Measurements from ENCODE around the gene HRAS.
A peak's percentile ranks its signal among the peaks of the same experiment; 100 is the strongest.

The HRAS gene

DNA sequence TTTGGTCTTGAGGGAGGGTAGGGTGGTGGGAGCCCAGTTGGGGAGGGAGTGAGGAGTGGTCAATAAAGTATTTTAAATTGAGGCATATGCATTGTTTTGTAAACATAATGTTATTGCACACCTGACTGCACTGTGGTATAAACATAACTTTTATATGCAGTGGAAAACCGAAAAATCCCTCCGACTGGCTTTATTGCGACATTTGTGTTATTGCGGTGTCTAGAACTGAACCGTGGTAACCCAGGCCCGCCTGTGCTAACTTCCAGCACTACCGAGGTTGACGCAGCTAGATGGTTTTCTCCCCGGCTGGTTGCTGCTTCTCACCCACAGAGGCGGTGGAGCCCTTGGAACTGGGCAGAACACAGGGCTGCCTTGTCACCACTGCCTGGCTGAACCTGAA, 20.8 kb downstream of the HRAS start:
- DNase-seq: no peak

DNA sequence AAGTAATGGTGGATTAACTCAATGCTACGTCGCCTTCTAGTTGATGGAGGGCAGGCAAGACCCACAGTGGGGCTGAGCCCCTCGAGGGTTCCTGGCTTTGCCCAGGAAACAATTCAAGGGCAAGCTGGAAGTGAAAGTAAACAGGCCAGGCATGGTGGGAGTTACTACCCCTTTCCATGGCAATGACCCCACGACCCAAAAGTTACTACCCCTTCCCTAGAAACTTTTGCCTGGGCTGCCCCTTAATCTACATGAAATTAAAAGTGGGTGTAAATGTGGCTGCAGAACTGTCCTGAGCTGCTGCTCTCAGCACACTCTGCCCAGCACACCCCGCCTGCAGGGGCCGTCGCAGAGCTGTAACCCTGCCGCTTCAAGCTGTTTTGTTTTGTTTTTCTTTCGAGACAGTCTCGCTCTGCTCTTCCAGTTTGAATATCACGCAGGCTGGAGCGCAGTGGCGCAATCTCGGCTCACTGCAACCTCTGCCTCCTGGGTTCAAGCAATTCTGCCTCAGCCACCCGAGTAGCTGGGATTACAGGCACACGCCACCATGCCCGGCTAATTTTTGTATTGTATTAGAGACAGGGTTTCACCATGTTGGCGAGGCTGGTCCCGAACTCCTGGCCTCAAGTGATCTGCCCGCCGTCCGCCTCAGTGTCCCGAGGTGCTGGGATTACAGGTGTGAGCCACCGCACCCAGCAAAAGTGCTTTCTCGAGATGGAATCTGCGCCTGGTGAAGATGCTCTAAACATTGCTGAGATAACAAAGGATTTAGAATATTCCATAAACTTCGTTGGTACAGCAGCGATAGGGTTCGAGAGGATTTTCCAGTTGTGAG, 22.4 kb downstream of the HRAS start:
- DNase-seq: no peak

DNA sequence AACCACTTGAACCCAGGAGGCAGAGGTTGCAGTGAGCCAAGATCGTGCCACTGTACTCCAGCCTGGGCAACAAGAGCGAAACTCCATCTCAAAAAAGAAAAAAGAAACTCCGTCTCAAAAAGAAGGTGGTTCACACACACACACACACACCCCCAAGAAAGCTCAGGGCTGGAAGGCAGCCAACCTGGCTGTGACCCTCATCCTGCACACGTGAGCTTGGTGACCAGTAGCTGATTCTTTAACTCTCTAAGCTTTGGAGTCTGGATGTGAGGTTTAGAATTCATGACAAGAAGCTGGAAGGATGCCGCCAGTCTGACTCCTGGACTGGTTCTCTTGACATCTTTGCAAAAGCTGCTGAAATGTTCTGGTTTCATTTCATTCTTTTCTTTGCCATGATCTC, 26.4 kb downstream of the HRAS start:
- DNase-seq: no peak

DNA sequence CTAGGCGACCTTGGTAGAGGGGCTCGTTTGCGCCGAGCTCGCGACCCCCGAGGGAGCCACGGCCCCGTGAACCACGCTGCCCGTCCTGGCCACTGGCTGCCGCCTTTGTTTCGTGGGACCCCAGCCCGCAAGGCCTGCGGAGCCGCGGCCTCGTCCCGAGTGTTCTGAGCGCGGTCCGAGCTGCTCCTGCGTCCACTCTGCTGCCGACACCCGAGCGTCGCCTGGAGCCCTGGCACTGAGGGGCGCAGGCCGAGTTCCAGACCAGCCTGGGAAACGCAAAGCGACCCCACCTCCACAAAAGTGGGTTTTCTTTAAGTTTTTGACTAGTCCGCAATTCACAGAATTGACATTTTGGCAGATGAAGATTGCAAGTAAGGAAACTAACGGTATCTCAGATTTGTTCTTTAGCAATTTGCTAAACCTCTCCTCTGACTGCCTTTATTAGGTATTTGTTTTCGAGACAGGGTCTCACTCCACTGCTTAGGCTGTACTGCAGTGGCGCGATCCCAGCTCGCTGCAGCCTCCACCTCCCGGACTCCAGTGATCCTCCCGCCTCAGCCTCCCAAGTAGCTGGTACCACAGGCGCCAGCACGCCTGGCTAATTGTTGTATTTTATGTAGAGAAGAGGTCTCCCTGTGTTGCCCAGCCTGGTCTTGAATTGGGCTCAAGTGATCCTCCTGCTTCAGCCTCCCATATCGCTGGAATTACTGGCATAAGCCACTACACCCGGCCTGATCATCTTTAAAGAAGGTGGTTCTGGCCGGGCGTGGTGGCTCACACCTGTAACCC, 27.5 kb downstream of the HRAS start:
- DNase-seq: no peak

DNA sequence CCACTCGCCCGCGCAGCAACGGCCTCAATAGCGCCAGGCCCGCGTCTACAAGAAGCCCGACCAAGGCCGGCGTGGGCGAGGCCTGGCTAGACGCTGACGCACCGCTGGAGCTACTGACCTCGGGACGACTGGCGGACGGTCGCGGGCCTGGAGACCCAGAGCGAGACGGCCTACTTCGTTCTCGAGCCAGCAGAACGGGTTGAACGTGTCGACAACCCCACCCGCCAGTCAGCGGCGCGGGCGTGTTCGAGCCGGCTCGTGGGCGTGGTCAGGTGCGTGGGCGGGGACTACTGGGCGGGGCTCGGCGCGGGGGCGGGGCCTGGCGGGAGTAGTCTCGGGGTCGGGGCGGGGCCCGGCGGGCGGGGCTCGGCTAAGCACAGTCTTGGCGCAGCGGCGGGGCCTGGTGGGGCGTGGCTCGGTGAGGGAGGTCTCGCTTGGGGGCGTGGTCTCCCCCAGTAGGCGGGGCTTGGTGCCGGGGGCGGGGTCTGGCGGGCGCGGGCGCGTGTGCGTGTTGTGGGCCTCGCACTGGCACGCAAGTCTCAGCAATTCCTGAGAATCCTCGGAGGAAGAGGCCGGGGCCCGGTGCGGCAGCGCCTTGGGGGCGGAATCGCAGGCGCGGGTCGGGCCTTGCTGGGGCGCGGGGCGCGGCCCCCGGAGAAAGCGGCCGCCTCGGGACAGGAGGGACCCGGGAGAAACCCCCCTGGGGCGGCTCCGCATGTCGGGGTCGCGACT, 28.2 kb downstream of the HRAS start, which contains the start of gene RNH1:
Gene RNH1, minus strand, starts transcription at position 248 of the 732 bp plus-strand sequence. CDS start 5,080 bp downstream, outside the sequence.
- DNase-seq: peak; percentile 87 to 100 (median 98)

DNA sequence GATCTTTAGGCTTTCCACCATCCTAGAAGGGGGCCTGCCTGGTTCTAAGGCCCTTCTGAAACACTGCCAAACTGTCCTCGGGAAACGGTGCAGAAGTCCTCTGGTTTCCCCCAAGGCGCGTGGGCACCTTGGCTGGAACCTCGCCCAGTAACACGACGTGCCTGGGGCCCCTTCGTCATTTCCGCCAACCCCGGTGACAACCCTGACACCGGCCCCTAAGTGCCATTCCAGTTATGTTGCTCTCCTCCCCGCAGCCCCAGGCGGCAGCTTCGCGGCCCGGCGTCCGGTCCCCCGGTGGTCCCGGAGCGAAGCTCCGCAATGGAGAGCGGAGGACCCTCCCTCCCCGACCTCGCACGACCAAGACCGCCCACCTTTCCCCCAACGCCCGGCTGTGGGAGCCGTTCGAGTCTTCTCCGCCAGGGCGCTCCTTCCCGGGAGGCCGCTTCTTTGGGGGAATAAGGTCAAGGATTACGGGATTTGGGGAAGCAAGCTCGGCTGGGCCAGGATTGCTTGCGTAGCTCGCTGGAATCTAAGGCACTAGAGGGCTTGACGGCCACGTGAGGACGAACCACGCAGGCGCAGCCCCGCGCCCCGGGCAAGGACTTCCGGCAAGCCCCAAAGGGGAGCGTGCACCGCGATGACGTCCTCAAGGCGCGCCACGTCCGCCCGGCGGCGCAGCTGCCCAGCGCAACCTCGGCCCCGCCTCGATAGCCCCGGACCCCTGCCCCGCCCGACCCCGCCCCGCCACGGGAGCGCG, 29.0 kb downstream of the HRAS start:
- peak; percentile 90 to 99 (median 96) for DNase-seq

DNA sequence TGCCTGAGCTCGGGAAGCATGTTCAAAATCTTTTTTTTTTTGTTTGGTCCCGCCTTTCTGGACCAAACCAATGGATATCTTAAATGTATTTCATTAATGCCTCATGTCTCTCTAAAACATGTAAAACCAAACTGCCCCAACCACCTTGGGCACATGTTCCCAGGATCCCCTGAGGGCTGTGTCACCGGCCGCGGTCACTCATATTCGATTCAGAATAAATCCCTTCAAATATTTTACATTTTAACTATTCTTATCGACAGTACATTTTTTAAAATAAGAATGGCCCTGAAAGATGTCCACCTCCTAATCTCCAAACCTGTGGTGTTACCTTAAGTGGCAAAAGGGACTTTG, 30.4 kb downstream of the HRAS start:
- no peak for DNase-seq

DNA sequence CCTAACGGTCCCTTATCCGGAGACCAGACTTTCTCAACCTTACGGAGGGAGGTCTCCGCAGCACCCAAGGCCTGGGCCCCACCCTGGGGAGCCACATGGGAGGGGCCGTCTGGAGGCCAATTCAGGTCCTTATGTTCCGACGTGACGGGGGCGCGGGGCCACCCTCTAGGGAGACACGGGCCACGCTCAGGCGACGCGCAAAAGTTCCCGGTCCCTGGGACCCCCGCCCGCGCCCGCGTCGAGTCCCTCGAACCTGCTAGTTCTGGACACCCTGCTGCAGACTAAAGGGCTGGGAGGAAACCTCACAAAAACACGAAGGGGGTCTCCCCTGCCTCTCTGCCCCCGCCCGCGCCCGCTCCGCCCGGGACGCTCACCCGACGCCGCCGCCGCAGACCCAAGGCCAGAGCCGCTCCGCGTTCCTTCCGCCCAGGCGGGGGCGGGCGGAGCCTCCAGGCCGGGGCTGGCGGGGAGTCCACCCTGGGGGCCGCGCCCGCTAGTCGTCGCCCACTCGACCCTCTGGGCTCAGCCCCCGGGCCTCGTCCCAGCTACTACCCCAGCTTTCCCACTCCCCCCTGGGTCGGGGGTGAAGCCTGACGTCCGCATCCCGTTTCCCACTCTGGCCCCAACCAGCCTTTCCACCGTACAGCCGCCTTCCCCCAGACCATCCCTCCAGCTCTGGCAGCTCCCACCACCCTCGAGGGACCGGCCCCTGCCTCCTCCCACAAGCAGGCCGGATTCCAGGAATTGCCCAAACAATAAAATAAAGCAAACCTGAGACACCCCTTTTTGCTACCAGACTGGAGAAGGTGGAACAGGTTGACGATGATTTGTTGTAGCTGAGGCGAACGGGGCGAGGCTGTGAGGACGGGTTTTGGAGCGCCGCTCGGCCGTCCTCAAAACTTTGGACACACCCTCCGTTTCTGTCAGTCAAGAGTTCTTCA, 31.1 kb downstream of the HRAS start:
- peak in 4 of 51 donors; percentile 26 to 56 (median 44) for DNase-seq

DNA sequence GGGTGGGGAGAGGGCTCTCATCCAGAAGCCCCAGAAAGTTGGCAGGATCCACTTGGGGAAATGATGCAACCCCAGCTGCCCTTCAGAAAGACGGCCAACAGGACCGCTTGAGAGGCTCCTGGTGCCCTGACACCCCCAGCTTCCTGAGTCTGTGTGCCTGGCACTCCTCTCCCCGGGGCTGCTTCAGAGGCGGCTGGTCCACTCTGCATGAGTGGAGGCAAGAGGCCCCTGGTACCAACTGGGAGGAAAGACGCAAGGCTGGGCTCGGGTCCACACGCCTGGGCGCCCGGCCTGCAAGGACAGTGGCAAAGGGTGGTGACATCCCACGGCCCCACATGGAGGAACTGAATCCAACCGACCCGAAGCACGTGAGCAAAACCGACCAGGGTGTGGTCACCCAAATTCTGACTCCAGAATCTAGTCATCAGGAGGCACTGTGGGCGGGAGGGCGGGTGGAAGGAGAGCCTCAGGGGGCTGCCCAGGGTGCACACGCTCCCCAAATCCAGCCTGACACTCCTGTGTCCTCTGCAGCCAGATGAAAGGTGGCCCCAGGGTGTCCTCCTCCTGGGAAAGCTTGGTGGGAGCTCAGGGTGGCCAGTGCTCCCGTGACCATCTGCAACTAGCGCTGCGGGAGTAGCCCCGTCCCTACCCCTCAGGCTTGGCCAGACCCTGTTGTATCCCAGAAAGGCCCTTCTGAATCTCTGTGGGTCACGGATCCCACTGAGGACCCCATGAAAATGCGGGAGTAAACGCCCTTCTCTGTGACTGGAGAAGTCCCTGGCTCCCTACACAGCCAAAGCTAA, 32.0 kb downstream of the HRAS start:
- peak in 44 of 51 donors; percentile 13 to 93 (median 77) for DNase-seq

DNA sequence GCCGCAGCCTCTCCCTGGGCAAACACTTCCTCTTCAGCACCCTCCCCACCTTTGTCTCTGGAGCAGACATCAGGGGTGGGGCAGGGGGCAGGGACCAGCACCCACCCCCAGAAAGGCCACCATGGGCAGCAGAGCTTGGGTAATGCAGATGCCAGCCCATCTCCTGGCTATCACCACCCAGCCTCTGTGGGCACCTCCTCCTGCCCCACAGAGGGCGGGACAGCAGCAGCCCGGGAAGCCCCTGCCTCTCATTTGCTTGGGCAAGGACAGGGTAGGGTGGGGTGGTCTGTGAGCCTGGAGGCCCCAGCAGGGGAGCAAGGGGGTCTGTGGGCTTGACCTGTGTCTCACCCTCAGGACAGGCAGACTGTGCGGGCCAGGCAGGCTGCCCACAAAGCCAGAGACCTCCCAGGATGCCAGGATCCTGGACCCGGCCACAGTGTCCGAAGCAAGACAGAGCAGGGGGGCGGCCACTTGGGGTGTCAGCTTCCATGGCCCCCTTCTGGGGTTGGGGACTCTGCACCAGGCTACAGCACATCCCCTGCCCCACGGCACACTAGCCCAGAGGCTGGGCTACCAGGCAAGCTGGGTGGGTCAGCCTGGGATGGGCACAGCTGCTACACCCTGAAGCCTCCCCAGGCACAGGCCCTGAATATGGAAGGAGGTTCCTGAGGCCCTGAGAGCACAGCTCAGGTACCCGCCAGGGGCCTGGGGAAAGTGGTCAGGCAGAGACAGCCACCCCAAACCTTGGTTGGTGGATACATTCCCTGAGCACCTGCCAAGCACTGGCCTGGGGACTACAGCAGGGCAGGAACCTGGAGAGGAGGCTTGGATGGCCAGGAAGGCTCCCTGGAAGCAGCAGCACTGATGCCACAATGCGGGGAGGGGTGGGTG, 32.8 kb downstream of the HRAS start:
- peak in 1 of 51 donors; percentile 39 for DNase-seq

DNA sequence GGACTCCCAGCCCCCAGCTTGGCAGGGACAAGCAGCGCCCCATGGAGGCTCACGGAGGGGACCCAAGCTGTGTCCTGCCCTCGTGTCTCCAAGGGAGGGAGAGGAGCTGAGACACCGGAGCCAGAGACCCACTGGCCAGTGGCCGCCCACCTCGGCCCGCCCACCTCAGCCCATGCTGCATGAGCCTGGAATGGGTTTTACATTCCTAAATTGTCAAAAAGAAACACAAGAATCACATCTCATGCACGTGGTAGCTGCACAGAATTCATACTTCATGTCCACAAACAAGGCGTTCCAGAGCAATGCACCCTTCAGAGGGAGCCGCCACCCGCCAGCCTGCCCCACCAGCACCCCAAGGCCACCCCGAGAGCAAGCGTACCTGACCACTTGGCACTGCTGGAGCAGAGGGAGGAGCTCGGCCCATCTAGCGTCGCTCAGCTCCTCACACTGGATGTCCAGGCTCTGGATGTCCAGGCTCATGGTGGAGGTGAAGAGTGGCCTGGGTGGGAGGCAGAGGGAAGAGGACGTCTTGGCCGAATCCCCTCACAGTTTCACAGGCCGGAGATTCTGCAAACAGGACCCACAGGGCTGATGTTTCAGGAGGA, 33.6 kb downstream of the HRAS start:
- DNase-seq: no peak

DNA sequence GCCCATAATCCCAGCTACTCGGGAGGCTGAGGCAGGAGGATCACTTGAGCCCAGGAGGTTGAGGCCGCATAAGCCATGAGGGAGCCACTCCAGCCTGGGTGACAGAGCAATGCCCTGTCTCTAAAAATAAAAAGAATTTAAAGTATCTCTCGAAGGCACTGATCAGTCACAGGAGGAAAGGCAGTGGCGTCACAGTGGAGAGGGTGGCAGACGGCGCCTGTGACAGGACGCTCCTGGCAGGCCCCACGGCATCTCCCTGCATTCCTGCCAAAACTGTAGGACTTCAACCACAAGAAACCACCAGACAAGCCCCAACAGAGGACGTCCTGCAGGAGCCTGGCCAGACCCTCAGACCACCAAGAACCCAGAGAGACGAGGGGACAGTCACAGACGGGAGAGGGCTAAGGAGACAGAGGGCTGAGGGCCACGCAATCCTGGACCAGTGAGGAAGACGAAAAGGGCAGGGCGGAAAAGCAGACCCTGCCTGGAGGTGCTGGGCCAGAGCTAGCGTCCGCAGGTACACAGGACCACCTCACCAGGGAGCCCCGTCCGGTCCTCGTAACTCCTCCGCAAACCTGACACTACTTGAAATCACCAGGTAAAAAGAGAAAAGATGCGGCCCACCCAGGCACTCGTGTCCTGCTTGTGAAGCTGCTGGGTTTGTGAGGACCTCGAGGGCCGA, 34.2 kb downstream of the HRAS start:
- no peak for DNase-seq

DNA sequence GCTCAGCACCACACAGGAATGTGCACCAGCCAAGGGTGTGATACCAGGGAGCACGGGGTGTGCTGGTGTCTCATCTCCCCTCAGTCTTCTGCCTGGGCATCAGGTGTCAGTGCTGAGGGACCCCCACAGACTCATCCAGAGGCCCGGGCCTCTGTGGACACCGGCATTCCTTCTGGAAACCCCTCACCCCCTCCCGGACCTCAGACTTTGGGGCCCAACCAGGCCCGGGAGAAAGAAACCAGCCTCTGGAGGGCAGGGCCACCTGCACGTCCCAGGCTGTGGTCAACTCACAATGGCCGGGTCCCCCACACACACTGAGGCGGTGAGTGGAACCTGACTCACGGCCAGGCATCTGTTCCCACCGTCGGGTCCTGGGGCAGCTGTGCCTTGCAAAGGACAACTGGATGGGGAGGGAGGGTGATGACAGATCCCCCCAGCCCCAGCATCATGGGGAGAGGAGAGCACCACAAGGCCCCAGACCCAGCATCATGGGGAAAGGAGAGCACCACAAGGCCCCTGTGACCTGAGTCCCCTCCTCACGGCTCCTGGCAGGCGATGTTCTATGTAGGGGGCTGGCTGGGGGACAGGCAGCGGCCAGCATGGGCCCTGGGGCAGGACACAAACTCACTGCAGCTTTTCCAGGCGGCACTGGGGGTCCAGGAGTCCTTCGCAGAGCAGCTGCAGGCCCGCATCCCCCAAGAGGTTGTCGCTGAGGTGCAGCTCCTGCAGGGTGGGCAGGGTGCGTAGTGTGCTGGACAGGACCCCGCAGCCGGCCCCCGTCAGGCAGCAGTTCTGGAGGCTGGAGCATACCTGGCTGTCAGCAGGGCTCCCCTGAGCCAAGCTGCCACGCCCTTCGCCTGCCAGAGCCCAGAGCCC, 35.9 kb downstream of the HRAS start:
- DNase-seq: no peak

DNA sequence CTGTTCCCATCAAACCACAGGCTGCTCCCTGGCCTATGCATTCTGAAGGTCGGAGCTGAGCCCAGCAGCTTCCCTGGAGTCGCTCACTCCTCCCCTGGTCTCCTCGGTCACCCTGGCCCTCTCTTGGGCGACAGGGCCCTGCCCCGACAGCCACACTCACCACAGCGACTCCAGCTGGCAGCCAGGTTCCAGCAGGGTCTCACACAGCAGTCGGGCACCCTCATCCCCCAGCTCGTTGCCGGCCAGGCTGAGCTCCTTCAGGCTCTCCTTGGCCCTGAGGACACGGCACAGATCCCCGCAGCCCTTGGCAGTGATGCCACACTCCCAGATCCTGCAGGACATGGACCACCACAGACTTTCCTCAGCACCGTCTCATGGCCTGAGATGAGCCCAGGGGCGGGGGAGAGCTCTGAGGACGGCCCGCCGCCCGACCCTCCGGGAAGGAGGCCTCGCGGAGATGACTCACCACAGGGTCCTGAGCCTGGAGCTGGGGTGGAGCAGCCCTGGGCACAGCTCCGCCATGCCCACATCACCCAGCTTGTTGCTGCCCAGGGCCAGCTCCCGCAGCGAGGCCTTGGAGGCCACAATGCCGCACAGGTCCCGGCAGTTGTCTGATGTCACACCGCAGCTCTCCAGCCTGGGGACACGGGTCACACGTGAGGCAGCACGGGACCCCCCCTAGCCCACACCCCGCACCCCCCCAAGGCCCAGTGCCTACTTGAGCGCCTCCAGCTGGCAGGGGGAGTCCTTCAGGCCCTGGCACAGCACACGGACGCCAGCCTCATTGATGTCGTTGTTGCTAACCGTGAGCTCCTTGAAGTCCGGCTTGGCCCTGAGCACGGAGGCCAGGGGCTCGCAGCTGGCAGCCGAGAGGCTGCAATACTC, 36.8 kb downstream of the HRAS start:
- no peak for DNase-seq
